Parathyroid adenoma (tissue), 2 donors: ENCODE results near the gene TSC22D2.

Experiments used
- H2AFZ ChIP-seq: fragments of 300-600 bp; sonication (generic); one replicate; pipeline ENCODE4 v1.7.0; 2017; ENCODE audit warnings: antibody characterized with exemption, mild to moderate bottlenecking
- H3K27ac ChIP-seq: fragments of 300-600 bp; sonication (generic); one replicate; pipeline ENCODE4 v1.7.0; 2017
- H3K27me3 ChIP-seq: fragments of 300-600 bp; sonication (generic); one replicate; pipeline ENCODE4 v1.7.0; 2017; ENCODE audit warnings: low read length; ENCODE audit not compliant: control insufficient read depth, insufficient read depth
- H3K36me3 ChIP-seq: fragments of 300-600 bp; sonication (generic); one replicate; pipeline ENCODE4 v1.7.0; 2017; ENCODE audit warnings: low read length; ENCODE audit not compliant: control insufficient read depth, insufficient read depth
- H3K4me1 ChIP-seq: fragments of 300-600 bp; sonication (generic); one replicate; pipeline ENCODE4 v1.7.0; 2017; ENCODE audit warnings: control low read depth
- H3K4me2 ChIP-seq: fragments of 300-600 bp; sonication (generic); one replicate; pipeline ENCODE4 v1.7.0; 2017; ENCODE audit warnings: low read length
- H3K4me3 ChIP-seq: fragments of 300-600 bp; sonication (generic); one replicate; pipeline ENCODE4 v1.7.0; 2017; ENCODE audit warnings: low read depth, low read length
- H3K79me2 ChIP-seq: fragments of 300-600 bp; sonication (generic); one replicate; pipeline ENCODE4 v1.7.0; 2017; ENCODE audit warnings: control low read depth
- H3K9ac ChIP-seq: fragments of 300-600 bp; sonication (generic); one replicate; pipeline ENCODE4 v1.7.0; 2017; ENCODE audit warnings: mild to moderate bottlenecking
- H3K9me3 ChIP-seq: fragments of 300-600 bp; sonication (generic); one replicate; pipeline ENCODE4 v1.7.0; 2017; ENCODE audit warnings: low read length; ENCODE audit not compliant: control insufficient read depth
- TF ChIP-seq, protein P1 (sequence below): fragments of 300-600 bp; sonication (generic); IDR thresholded peaks from one replicate; pipeline ENCODE4 v1.7.0; 2017; ENCODE audit warnings: antibody characterized with exemption, mild to moderate bottlenecking
- donor health status: primary hyperparathyroidism.

Gene TSC22D2

DNA sequence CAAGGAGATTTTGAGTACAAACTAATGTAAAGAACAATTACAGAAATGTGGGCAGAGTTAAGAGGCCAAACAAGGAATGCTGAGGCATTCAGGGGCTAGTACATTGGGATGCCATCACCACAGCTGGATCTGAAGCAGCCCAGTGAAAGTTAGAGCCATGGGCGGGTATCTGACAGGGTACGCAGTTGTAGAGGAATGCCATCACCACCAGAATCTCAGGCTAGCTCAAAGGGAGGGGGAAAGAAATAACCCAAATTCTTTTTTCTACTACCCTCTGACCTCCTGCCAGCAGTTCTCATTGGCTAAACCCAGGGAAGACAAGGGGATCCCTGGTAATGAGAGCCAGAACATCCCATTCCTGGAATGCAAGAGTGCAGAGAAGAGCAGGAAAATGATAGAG lies 9.0 kb upstream of the TSC22D2 start:
- Histone ChIP-seq H3K36me3 (no peaks in the 10 kb centered on the region), H3K4me3 (no peak overlapping the region), H3K4me2 (no peak overlapping the region), H3K27ac (no peak overlapping the region), H3K9ac (no peak overlapping the region), H2AFZ (no peak overlapping the region), H3K27me3 (no peaks in the 10 kb centered on the region), H3K79me2 (no peaks in the 10 kb centered on the region), H3K4me1 (no peaks in the 10 kb centered on the region), H3K9me3 (no peaks in the 10 kb centered on the region)
- TF ChIP-seq, protein P1, sequence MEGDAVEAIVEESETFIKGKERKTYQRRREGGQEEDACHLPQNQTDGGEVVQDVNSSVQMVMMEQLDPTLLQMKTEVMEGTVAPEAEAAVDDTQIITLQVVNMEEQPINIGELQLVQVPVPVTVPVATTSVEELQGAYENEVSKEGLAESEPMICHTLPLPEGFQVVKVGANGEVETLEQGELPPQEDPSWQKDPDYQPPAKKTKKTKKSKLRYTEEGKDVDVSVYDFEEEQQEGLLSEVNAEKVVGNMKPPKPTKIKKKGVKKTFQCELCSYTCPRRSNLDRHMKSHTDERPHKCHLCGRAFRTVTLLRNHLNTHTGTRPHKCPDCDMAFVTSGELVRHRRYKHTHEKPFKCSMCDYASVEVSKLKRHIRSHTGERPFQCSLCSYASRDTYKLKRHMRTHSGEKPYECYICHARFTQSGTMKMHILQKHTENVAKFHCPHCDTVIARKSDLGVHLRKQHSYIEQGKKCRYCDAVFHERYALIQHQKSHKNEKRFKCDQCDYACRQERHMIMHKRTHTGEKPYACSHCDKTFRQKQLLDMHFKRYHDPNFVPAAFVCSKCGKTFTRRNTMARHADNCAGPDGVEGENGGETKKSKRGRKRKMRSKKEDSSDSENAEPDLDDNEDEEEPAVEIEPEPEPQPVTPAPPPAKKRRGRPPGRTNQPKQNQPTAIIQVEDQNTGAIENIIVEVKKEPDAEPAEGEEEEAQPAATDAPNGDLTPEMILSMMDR, result no peak

DNA sequence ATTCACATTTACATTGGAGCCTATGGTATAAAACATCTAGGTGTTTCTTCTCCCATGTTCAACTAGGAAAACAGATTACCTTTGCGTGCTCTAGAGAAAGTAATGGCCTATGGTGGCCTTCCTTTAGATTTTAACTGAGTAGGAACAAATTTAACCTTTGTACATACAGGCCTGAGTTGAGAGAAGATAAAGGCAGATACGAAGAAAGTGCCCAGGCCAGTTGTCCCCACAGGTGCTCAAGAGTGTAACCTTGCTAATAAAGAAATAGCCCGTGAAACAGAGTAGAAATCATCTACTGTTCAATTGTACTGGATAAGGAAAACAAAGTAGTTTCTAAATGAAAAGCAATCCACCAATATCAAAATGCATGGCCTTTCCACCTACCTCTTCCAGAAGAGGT lies 6.8 kb upstream of the TSC22D2 start:
- Histone ChIP-seq H3K4me1 (no peaks in the 10 kb centered on the region), H3K9me3 (no peaks in the 10 kb centered on the region), H3K4me3 (no peak overlapping the region), H3K9ac (no peak overlapping the region), H3K4me2 (no peak overlapping the region), H3K79me2 (no peaks in the 10 kb centered on the region), H3K27me3 (no peaks in the 10 kb centered on the region), H3K27ac (no peak overlapping the region), H3K36me3 (no peaks in the 10 kb centered on the region), H2AFZ (peak overlapping the region; percentile 4)
- TF ChIP-seq, protein P1, result no peak

DNA sequence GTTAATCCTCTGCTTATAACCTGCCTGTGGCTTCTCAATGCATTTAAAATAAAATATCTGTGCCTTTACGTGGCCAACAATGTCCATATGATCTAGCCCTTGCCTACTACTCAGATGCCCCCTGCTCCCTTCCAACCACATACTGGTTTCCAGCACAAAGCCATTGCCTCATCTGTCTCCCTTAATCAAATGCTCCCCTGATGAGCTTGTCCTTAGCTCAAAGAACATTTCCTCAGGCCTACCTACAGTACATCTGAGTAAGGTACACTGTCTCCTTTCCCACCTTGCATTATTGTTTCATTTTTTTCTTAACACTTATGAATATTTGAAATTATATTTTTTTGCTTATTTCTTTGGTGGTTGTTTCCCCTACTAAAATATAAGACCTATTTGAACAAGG lies 5.9 kb upstream of the TSC22D2 start:
- H2AFZ ChIP-seq, result no peak overlapping the region
- H3K4me2 ChIP-seq, result no peak overlapping the region
- no peak overlapping the region for H3K27ac ChIP-seq
- TF ChIP-seq, protein P1, result no peak
- no peaks in the 10 kb centered on the region for H3K79me2 ChIP-seq
- no peak overlapping the region for H3K9ac ChIP-seq
- H3K4me1 ChIP-seq, result no peaks in the 10 kb centered on the region
- H3K36me3 ChIP-seq, result no peaks in the 10 kb centered on the region
- H3K9me3 ChIP-seq, result no peaks in the 10 kb centered on the region
- H3K27me3 ChIP-seq, result no peaks in the 10 kb centered on the region
- no peak overlapping the region for H3K4me3 ChIP-seq

DNA sequence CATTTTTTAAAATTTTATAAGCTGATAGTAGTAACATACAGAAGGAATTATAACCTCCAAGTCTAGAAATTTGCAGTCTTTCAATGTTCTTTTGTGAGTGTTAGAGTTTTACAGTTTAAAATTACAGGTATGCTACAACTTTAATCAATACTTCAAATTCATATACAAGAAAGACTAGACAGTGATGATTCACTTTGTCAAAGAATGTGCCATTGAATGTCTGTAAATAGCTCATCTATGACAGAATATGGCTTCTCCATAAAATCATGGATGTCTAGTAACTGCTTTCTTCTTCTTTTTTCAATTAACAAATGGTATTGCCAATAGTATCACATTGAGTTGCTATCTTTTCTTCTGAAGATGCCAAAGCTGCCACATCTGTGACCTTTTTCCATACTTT lies 4.1 kb upstream of the TSC22D2 start:
- H3K4me2 ChIP-seq, result no peak overlapping the region
- no peaks in the 10 kb centered on the region for H3K36me3 ChIP-seq
- no peaks in the 10 kb centered on the region for H3K4me1 ChIP-seq
- no peak overlapping the region for H3K4me3 ChIP-seq
- TF ChIP-seq, protein P1, result no peak
- H3K9ac ChIP-seq, result no peak overlapping the region
- no peak overlapping the region for H3K27ac ChIP-seq
- no peaks in the 10 kb centered on the region for H3K27me3 ChIP-seq
- H2AFZ ChIP-seq, result no peak overlapping the region
- no peaks in the 10 kb centered on the region for H3K79me2 ChIP-seq
- H3K9me3 ChIP-seq, result no peaks in the 10 kb centered on the region

DNA sequence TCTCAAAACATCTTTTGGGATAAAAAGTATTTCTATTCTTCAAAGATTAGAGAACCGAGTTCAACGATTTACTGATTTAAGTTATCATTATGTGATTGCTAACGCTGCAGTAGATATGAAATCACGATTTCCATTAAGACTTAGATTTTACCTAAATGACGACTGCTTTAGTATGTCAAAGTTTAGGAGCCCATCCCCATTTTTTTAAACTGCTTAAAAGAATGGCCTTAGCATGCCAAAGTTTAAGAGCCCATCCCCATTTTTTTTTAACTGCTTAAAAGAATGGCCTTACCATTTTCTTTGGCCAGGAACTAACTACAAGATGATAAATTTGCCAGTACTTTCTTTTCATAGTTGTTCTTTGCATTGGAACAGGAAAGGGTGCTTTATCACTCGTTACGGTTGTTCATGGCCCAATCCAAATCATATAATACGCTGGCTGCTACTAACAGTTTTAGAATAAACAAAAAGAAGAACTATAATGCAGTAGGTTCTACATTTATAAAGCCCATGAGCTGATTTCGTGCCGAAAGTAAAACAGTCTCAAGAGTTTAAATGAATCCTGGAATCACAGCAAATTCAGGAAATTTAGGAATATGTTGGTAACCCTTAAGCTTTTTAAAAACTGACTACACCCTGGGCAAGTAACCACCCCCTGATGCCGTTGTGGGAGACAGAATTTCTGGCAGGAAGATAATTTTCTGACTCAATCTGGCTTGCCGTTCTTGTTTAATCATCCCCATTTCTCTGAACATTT lies 869 bp upstream of the TSC22D2 start:
- Histone ChIP-seq H3K27me3 (no peaks in the 10 kb centered on the region), H3K27ac (peak overlapping the region; percentile 98), H3K4me3 (peak overlapping the region; percentile 80), H3K79me2 (peaks cover 17% of the 10 kb centered on the region), H3K4me1 (no peaks in the 10 kb centered on the region), H3K36me3 (no peaks in the 10 kb centered on the region), H3K4me2 (peak overlapping the region; percentile 85), H3K9me3 (no peaks in the 10 kb centered on the region), H2AFZ (peak overlapping the region; percentile 95), H3K9ac (peak overlapping the region; percentile 95)
- TF ChIP-seq, protein P1, result no peak
